ENCODE measurements around the gene PAXX.

DNA sequence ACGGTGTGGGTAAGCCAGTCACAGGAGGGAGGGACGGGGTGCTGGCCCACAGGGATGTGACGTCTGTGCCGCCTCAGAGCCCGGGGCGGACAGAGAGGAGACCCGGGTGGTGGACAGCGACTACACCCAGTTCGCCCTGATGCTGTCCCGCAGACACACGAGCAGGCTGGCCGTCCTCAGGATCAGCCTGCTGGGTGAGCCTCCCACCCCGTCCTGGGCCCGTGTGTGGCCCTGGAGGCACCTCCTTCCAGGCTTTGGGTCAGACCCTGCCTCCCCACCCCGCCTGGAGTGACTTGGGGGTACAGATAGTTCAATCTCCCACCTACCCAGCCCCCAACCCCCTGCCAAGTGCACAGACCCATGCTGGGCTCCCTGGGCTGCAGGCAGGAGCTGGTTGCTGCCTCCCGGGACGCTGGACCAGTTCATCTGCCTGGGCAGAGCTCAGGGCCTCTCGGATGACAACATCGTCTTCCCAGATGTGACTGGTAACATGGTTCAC lies 38.4 kb upstream of the PAXX start:
- TF ChIP-seq, protein P1, sequence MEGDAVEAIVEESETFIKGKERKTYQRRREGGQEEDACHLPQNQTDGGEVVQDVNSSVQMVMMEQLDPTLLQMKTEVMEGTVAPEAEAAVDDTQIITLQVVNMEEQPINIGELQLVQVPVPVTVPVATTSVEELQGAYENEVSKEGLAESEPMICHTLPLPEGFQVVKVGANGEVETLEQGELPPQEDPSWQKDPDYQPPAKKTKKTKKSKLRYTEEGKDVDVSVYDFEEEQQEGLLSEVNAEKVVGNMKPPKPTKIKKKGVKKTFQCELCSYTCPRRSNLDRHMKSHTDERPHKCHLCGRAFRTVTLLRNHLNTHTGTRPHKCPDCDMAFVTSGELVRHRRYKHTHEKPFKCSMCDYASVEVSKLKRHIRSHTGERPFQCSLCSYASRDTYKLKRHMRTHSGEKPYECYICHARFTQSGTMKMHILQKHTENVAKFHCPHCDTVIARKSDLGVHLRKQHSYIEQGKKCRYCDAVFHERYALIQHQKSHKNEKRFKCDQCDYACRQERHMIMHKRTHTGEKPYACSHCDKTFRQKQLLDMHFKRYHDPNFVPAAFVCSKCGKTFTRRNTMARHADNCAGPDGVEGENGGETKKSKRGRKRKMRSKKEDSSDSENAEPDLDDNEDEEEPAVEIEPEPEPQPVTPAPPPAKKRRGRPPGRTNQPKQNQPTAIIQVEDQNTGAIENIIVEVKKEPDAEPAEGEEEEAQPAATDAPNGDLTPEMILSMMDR (IDR thresholded peaks at IDR 0.05; ENCODE audit: insufficient read depth, low read length), result no peak
- no peak for TF ChIP-seq POLR2AphosphoS5 (IDR thresholded peaks at IDR 0.05; ENCODE audit: low read depth)

Measured in HL-60 (cell line).